ENCODE results near the gene PRKCZ.

DNA sequence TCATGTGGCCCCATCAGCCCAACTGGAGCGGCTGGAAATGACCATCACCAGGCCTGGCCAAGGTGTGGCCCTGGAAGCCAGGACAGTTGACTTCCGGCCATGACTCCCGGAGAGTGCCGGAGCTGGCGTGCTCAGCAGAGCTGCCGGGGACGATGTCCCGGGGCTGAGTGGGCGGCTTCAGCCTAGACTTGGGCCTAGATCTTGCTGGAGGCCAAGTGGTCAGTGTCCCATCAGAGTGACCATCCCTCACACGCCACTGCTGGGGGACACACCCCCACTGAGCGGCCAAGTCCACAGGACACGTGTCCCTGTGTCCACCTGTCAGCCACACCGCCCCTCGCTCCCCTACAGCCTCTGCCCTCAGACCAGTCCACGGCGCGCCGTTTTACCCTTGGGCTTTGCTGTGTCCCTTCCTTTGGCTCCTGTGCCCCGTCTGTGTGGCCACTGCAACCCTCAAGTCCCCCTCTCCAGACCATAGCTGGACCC lies 140.3 kb downstream of the PRKCZ start:
- TF ChIP-seq POLR2AphosphoS5 (IDR thresholded peaks at IDR 0.05; ENCODE audit: low read depth, low read length): no peak
- no peak for TF ChIP-seq POLR2A (IDR thresholded peaks at IDR 0.05; ENCODE audit: low read depth, low read length)
